ENCODE measurements around the gene SIAH1. TPM values are rescaled to one million over a fixed set of nuclear protein-coding genes. Genes with fewer than 3 reads are reported as not detected.

SIAH1 gene
- total RNA-seq, 4 donors from 2014 or later, result 26.2 to 44.3 (median 31.6) TPM

GRCh38 chr16:48386559-48387312, 1.5 kb upstream of the SIAH1 start:
- Histone ChIP-seq H3K9me3 (no peaks in the 10 kb centered on the region), H3K36me3 (no peaks in the 10 kb centered on the region), H3K4me1 (peaks cover 35% of the 10 kb centered on the region), H3K27ac (no peak overlapping the region), H3K27me3 (no peaks in the 10 kb centered on the region), H3K4me3 (no peak overlapping the region)
- WGBS, result 81% methylated on average over 17 of the region's 17 CpGs
- no peak for DNase-seq (ENCODE audit: low spot score in 2 of 2)
- TF ChIP-seq POLR2A (IDR thresholded peaks at IDR 0.05) (no peak), EP300 (IDR thresholded peaks at IDR 0.05) (no peak), CTCF (IDR thresholded peaks at IDR 0.05) (no peak), POLR2AphosphoS5 (IDR thresholded peaks at IDR 0.05) (no peak)

DNA sequence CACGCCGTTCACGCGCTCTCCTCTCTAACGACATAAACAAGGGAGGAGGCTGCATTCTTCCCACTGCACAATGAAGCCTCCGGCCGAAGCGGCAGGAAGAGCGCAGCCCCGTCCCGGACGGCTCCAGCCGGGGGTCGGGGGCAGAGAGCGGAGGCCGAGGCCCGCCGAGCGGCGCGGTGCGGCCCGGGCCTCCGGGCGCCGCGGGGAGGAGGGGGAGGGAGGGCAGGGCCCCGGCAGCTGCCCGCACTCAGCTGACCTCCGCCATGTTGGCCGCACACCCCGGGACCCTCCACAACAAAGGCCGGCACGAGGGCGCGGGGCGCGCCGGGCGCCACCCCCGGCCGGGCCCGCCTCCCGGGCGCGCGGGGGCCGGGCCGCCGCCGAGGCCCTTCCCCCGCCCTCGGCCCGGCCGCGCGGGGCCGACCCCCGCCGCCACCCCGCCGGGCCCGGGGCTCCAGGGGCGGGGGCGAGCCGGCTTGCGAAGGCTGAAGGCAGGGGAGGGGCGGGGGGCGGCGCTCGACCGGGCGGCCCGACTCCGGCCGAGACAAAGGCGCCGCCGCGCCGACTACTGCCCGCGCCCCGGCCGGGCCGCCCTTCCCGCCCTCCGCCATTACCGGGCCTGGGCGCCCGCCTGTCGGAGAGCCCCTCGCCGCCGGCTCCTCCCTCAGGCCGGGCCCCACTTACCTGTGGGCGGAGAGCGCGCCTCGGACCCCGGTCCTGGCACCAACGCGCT, 527 bp downstream of the SIAH1 start:
- no peak for TF ChIP-seq CTCF (IDR thresholded peaks at IDR 0.05)
- no peak for TF ChIP-seq POLR2AphosphoS5 (IDR thresholded peaks at IDR 0.05)
- TF ChIP-seq EP300 (IDR thresholded peaks at IDR 0.05), result no peak
- no peak for TF ChIP-seq POLR2A (IDR thresholded peaks at IDR 0.05)
- H3K36me3 ChIP-seq, result no peaks in the 10 kb centered on the region
- no peaks in the 10 kb centered on the region for H3K27me3 ChIP-seq
- DNase-seq (ENCODE audit: low spot score in 2 of 2), result peak in 1 of 2 donors; percentile 76
- H3K4me1 ChIP-seq, result peaks cover 53% of the 10 kb centered on the region
- WGBS, result 1% methylated on average over 35 of the region's 103 CpGs
- H3K27ac ChIP-seq, result peak overlapping the region; percentile 100
- H3K9me3 ChIP-seq, result no peaks in the 10 kb centered on the region
- H3K4me3 ChIP-seq, result peak overlapping the region; percentile 98

DNA sequence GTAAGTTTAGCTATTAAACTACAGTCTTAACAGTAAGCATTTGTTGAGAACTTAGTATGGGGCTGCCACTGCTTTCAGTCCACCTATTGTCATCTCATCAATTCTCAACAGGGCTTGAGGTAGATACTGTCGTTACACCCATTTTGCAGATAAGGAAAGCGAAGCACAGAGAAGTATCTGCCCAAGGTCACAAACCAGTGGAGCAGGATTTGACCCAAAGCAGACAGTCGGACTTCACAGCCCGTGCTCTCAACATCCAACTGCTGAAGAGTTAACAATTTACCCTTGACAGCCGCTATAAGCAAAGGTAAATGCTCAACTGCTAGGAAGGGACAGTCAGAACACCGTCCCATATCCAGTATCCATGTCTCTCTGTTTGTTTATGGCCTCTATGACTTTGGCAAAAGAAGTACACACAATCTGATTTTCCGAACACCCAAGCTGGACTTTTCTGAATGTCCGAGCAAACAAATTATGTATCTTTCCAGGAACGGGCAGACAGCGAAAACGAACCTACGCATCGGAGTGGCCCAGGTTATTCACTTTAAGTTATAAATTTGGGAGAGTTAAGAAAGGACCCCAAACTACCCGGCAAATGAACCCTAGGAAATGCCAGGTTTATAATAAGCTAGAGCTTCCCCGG, 1.2 kb downstream of the SIAH1 start:
- Histone ChIP-seq H3K9me3 (no peaks in the 10 kb centered on the region), H3K27me3 (no peaks in the 10 kb centered on the region), H3K27ac (peak overlapping the region; percentile 100), H3K36me3 (no peaks in the 10 kb centered on the region), H3K4me1 (peaks cover 60% of the 10 kb centered on the region), H3K4me3 (peak overlapping the region; percentile 98)
- no peak for TF ChIP-seq POLR2A (IDR thresholded peaks at IDR 0.05)
- no peak for DNase-seq (ENCODE audit: low spot score in 2 of 2)
- WGBS, result 0% methylated on average over 15 of the region's 15 CpGs

- H3K27me3 ChIP-seq, result no peaks in the 10 kb centered on the region
- peaks cover 67% of the 10 kb centered on the region for H3K4me1 ChIP-seq
- DNase-seq (ENCODE audit: low spot score in 2 of 2), result no peak
- peak overlapping the region; percentile 98 for H3K4me3 ChIP-seq
- TF ChIP-seq EP300 (IDR thresholded peaks at IDR 0.05), result no peak
- TF ChIP-seq CTCF (IDR thresholded peaks at IDR 0.05), result no peak
- TF ChIP-seq POLR2AphosphoS5 (IDR thresholded peaks at IDR 0.05), result no peak
- no peak for TF ChIP-seq POLR2A (IDR thresholded peaks at IDR 0.05)
- 28% methylated on average over 6 of the region's 6 CpGs for WGBS
- H3K9me3 ChIP-seq, result no peaks in the 10 kb centered on the region
- no peaks in the 10 kb centered on the region for H3K36me3 ChIP-seq
- H3K27ac ChIP-seq, result peak overlapping the region; percentile 100
Measured at GRCh38 chr16:48383009-48383876, 2.0 kb downstream of the SIAH1 start.

- no peaks in the 10 kb centered on the region for H3K27me3 ChIP-seq
- no peaks in the 10 kb centered on the region for H3K9me3 ChIP-seq
- H3K27ac ChIP-seq, result no peak overlapping the region
- no peak for DNase-seq (ENCODE audit: low spot score in 2 of 2)
- 88% methylated on average over 4 of the region's 4 CpGs for WGBS
- TF ChIP-seq EP300 (IDR thresholded peaks at IDR 0.05), result no peak
- peaks cover 78% of the 10 kb centered on the region for H3K4me1 ChIP-seq
- no peak overlapping the region for H3K4me3 ChIP-seq
- H3K36me3 ChIP-seq, result no peaks in the 10 kb centered on the region
Measured at GRCh38 chr16:48382131-48382530, 3.1 kb downstream of the SIAH1 start.
